ENCODE measurements around the gene EEF1AKMT1. TPM values are rescaled to one million over a fixed set of nuclear protein-coding genes. Genes with fewer than 3 reads are reported as not detected.

The EEF1AKMT1 gene
- polyA plus RNA-seq, 3 donors from 2014 or later, result 8.1 to 14.3 (median 10.8) TPM

DNA sequence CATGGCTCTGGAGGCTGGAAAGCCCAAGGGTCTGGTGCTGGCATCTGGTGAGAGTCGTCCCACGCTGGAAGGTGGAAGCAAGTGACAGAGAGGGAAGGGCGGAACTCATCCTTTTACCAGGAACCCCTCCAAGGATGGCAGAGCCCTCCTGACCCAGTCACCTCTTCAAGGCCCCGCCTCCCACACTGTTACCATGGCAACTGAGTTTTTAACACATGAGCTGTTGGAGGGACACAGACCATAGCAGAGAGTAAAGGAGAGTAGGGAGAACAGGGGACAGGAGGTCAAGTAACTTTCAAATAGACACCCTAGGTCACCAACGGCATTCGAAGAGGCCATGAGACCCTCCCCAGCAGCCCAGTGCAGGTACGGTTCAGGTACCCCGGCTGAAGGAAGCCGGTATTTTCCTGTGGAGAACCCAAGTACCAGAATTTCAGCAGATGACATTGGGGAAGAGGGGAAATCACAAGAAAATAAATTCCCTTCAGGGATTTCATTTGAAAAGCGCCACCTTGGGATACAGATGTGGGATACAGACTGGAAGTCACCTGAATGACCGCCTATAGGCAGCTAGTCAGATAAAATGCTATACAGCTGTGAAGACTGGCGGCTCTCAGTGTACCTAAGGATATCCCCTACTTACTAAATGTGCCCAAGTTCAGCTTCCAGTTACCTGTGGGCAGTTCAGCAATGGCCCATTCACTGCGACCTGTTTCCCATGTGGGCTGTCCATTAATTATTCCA is 62.3 kb downstream of the EEF1AKMT1 start:
- Mint-ChIP-seq H3K9me3 (no peaks in the 10 kb centered on the region), H3K4me3 (no peak overlapping the region), H3K27ac (no peak overlapping the region)

DNA sequence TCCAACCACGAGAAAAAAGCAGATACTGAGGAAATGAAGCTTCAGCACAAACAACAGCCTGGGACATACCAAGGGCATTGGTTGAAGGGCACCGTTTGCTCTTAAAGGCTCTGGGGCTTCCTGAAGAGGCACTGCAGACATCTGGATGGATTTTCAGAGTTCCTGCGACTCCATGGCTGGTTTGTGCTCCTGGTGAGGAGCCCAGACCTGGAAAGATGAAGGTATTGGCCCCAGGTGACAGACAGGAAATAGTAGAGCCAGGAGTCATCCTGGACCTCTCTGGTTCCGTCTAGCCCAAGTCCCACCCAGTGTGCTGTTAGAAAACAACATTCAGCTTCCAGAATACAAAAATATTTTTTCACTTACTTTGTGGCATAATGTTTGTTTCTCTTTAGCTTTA is 64.0 kb downstream of the EEF1AKMT1 start:
- Mint-ChIP-seq H3K27ac (no peak overlapping the region), H3K4me3 (no peak overlapping the region), H3K36me3 (no peaks in the 10 kb centered on the region), H3K4me1 (peaks cover 3 to 12% of the 10 kb centered on the region in 2 donors), H3K27me3 (ENCODE audit: low read depth in 3 of 3) (peaks cover 5 to 8% (median 7%) of the 10 kb centered on the region in 3 donors), H3K9me3 (no peaks in the 10 kb centered on the region)
- no peak for DNase-seq

More for the DNA sequence above, 62.3 kb downstream of the EEF1AKMT1 start:
- no peaks in the 10 kb centered on the region for H3K36me3 Mint-ChIP-seq
- DNase-seq, result no peak
- H3K4me1 Mint-ChIP-seq, result peaks cover 3 to 12% of the 10 kb centered on the region in 2 donors
- peaks cover 5 to 8% (median 7%) of the 10 kb centered on the region in 3 donors for H3K27me3 Mint-ChIP-seq (ENCODE audit: low read depth in 3 of 3)

DNA sequence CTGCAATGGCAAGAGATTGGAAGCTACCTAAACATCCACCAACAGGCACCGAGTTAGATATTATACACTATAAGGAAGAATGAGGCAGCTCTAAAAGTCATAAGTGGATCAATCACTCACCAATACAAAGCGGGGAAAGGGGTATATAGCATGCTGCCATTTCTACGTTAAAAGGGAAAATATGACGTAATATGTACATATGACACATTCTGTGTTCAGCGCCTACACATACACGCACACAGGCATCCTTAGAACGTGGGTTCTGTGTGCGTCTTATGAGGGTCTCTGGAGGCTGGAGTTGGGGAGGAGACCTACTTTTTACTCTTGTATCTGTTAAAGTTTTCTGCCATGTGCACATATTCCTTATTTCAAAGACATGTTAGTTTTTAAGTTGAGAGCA is 64.4 kb downstream of the EEF1AKMT1 start:
- H3K36me3 Mint-ChIP-seq, result no peaks in the 10 kb centered on the region
- H3K27ac Mint-ChIP-seq, result no peak overlapping the region
- H3K9me3 Mint-ChIP-seq, result no peaks in the 10 kb centered on the region
- no peak overlapping the region for H3K4me3 Mint-ChIP-seq
- H3K27me3 Mint-ChIP-seq (ENCODE audit: low read depth in 3 of 3), result peaks cover 5 to 10% (median 6%) of the 10 kb centered on the region in 3 donors
- H3K4me1 Mint-ChIP-seq, result peaks cover 4 to 12% of the 10 kb centered on the region in 2 donors
- DNase-seq, result no peak

- Mint-ChIP-seq H3K27ac (no peak overlapping the region), H3K27me3 (ENCODE audit: low read depth in 3 of 3) (peaks cover 2 to 9% (median 5%) of the 10 kb centered on the region in 3 donors), H3K9me3 (no peaks in the 10 kb centered on the region), H3K4me1 (peaks cover 5 to 8% of the 10 kb centered on the region in 2 donors), H3K4me3 (no peak overlapping the region), H3K36me3 (no peaks in the 10 kb centered on the region)
- no peak for DNase-seq
Measured at GRCh38 chr13:20708216-20708615, 65.5 kb downstream of the EEF1AKMT1 start.

DNA sequence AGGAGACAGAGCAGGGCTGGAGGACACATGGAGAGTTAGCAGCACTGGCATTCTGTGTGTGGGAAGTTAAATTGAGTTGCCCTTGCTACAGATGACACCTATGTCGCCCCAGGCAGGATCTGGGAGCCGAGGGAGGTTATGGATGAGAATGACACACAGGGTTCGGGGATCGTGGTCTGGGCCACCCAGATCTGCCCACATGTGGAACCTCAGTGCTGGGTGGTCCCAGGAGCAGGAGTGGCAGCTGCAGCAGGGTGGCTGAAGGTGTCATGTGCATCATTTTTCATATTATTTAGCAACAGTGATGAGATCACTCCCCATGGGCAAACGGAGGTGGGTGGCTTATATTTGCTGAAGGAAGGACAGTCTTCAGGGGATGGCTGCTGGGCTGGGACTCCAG is 67.1 kb downstream of the EEF1AKMT1 start:
- DNase-seq, result no peak
- Mint-ChIP-seq H3K4me1 (peaks cover 12 to 13% of the 10 kb centered on the region in 2 donors), H3K4me3 (no peak overlapping the region), H3K9me3 (no peaks in the 10 kb centered on the region), H3K27me3 (ENCODE audit: low read depth in 3 of 3) (peaks cover 2 to 14% (median 2%) of the 10 kb centered on the region in 3 donors), H3K27ac (peak overlapping the region in 1 of 6 donors; percentile 62), H3K36me3 (no peaks in the 10 kb centered on the region)

GRCh38 chr13:20704459-20705069 is 69.2 kb downstream of the EEF1AKMT1 start:
- Mint-ChIP-seq H3K36me3 (no peaks in the 10 kb centered on the region), H3K4me3 (peak overlapping the region; percentile 80 to 85 (median 81)), H3K9me3 (peaks cover 0 to 2% (median 0%) of the 10 kb centered on the region in 6 donors), H3K27ac (peak overlapping the region in 4 of 6 donors; percentile 59 to 82 (median 62)), H3K4me1 (peaks cover 12 to 13% of the 10 kb centered on the region in 2 donors), H3K27me3 (ENCODE audit: low read depth in 3 of 3) (peaks cover 7 to 20% (median 7%) of the 10 kb centered on the region in 3 donors)
- no peak for DNase-seq

GRCh38 chr13:20703780-20704458 is 69.8 kb downstream of the EEF1AKMT1 start:
- Mint-ChIP-seq H3K27ac (no peak overlapping the region), H3K9me3 (peaks cover 0 to 2% (median 0%) of the 10 kb centered on the region in 6 donors), H3K4me1 (peaks cover 12 to 13% of the 10 kb centered on the region in 2 donors), H3K4me3 (peak overlapping the region in 1 of 5 donors; percentile 81), H3K36me3 (no peaks in the 10 kb centered on the region), H3K27me3 (ENCODE audit: low read depth in 3 of 3) (peaks cover 7 to 20% (median 7%) of the 10 kb centered on the region in 3 donors)
- peak; percentile 76 to 79 (median 77) for DNase-seq

- Mint-ChIP-seq H3K4me3 (peak within 1 kb of the TSS; percentile 83 to 93 (median 92)), H3K9me3 (peaks cover 0 to 2% (median 0%) of the 10 kb centered on the region in 6 donors), H3K4me1 (peaks cover 12 to 13% of the 10 kb centered on the region in 2 donors), H3K36me3 (no peaks in the 10 kb centered on the region), H3K27me3 (ENCODE audit: low read depth in 3 of 3) (peaks cover 7 to 20% (median 9%) of the 10 kb centered on the region in 3 donors), H3K27ac (peak within 1 kb of the TSS in 5 of 6 donors; percentile 13 to 82 (median 60))
- DNase-seq, result peak; percentile 37 to 47 (median 39)
Measured at GRCh38 chr13:20702915-20703779, 70.6 kb downstream of the EEF1AKMT1 start, which contains the start of gene IL17D. IL17D (plus strand) TSS chr13:20703699; CDS start chr13:20704002, 303 bp downstream.

DNA sequence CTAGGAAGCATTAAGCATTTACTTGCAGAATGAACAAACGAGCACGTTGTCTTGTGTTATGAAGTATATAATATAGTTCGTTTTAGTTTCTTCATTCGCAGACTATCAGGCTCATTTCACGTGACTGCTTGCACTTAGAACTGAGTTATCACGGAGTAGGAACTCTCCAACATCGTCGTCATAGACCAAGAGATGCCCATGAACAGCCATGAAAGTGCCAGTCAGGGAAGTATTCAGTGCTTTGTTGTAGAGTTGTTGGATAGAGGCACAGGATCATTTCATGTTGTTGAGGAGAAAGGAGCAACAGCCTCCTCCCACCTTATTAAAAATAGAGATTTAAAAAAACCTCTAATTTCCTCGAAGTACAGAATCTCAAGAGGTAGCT is 71.2 kb downstream of the EEF1AKMT1 start:
- Mint-ChIP-seq H3K36me3 (no peaks in the 10 kb centered on the region), H3K9me3 (peaks cover 0 to 2% (median 0%) of the 10 kb centered on the region in 6 donors), H3K4me3 (peak overlapping the region; percentile 83 to 93 (median 92)), H3K27ac (peak overlapping the region in 2 of 6 donors; percentile 60), H3K4me1 (peaks cover 12 to 13% of the 10 kb centered on the region in 2 donors), H3K27me3 (ENCODE audit: low read depth in 3 of 3) (peaks cover 9 to 19% (median 9%) of the 10 kb centered on the region in 3 donors)
- no peak for DNase-seq

DNA sequence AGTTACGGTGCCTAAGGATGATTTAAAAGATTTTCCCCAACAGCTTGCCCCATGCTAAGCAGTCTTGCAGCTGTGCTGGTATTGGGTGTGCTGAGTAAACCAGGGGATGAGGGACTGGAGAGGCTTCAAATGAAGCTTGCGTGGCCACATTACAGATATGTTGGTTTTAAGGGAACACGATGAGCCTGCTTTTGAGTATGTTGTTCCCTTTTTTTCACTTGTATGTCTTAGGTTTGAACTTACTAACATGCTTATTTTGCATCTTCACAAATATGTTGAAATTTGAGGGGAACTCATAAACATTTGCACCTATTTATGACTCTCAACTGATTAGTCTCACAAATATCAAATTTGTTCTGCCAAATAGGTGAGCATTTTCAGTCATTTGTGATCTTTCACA is 72.3 kb downstream of the EEF1AKMT1 start:
- Mint-ChIP-seq H3K36me3 (no peaks in the 10 kb centered on the region), H3K4me1 (peaks cover 12 to 13% of the 10 kb centered on the region in 2 donors), H3K27me3 (ENCODE audit: low read depth in 3 of 3) (peaks cover 9 to 18% (median 10%) of the 10 kb centered on the region in 3 donors), H3K4me3 (no peak overlapping the region), H3K27ac (no peak overlapping the region), H3K9me3 (peaks cover 0 to 2% (median 0%) of the 10 kb centered on the region in 6 donors)
- no peak for DNase-seq

DNA sequence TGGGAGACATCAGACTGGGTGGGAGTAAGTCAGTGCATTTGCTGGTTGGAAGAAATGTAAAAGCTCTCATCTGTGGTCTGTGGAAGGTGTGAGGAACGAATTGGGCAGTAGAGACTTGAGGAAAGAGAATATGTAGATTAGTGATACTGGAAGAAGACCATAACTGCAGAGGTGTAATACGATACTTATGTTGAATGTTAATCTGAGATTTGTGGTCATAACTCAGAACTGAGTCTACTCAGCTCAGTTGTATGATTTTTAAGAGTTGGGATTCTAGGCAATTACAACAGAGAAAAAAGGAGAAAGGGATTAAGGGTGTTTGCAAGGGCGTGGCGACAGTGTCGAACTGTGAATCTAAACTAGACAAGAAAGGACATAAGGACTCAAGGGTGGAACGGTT is 73.5 kb downstream of the EEF1AKMT1 start:
- H3K27ac Mint-ChIP-seq, result no peak overlapping the region
- H3K9me3 Mint-ChIP-seq, result peaks cover 0 to 2% (median 0%) of the 10 kb centered on the region in 6 donors
- no peak for DNase-seq
- H3K27me3 Mint-ChIP-seq (ENCODE audit: low read depth in 3 of 3), result peaks cover 8 to 18% (median 9%) of the 10 kb centered on the region in 3 donors
- no peaks in the 10 kb centered on the region for H3K36me3 Mint-ChIP-seq
- no peak overlapping the region for H3K4me3 Mint-ChIP-seq
- H3K4me1 Mint-ChIP-seq, result peaks cover 18 to 21% of the 10 kb centered on the region in 2 donors

DNA sequence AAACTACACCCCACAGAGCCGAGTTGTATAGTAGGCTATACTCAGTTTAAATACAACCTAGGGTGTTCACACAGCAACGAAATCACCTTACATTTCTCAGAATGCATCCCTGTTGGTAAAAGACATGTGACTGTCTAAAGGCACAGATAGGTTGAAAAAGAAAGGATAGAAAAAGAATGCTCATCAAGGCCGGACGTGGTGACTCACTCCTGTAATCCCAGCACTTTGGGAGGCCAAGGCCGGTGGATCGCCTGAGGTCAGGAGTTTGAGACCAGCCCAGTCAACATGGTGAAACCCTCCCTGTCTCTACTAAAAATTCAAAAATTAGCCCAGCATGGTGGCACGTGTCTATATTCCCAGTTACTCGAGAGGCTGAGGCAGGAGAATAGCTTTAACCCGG is 74.0 kb downstream of the EEF1AKMT1 start:
- no peaks in the 10 kb centered on the region for H3K36me3 Mint-ChIP-seq
- H3K27me3 Mint-ChIP-seq (ENCODE audit: low read depth in 3 of 3), result peaks cover 8 to 18% (median 9%) of the 10 kb centered on the region in 3 donors
- H3K27ac Mint-ChIP-seq, result no peak overlapping the region
- H3K9me3 Mint-ChIP-seq, result peaks cover 0 to 2% (median 0%) of the 10 kb centered on the region in 6 donors
- peaks cover 18 to 21% of the 10 kb centered on the region in 2 donors for H3K4me1 Mint-ChIP-seq
- no peak for DNase-seq
- no peak overlapping the region for H3K4me3 Mint-ChIP-seq

- Mint-ChIP-seq H3K27me3 (ENCODE audit: low read depth in 3 of 3) (peaks cover 6 to 9% (median 8%) of the 10 kb centered on the region in 3 donors), H3K27ac (no peak overlapping the region)
- DNase-seq, result no peak
Measured at GRCh38 chr13:20696073-20696472, 77.7 kb downstream of the EEF1AKMT1 start.

More at GRCh38 chr13:20696073-20696472, 77.7 kb downstream of the EEF1AKMT1 start:
- H3K36me3 Mint-ChIP-seq, result no peaks in the 10 kb centered on the region
- no peak overlapping the region for H3K4me3 Mint-ChIP-seq
- peaks cover 5 to 8% of the 10 kb centered on the region in 2 donors for H3K4me1 Mint-ChIP-seq
- peaks cover 0 to 2% (median 0%) of the 10 kb centered on the region in 6 donors for H3K9me3 Mint-ChIP-seq

Measured in immature natural killer cell (primary cell).